ENCODE data around the gene TRIM26. TPM values are rescaled to one million over a fixed set of nuclear protein-coding genes. Genes with fewer than 3 reads are reported as not detected.

Gene TRIM26
- polyA plus RNA-seq, 1 donor, result 58.2 TPM

GRCh38 chr6:30160785-30161531 is 52.2 kb downstream of the TRIM26 start, which contains the start of gene TRIM10:
Gene TRIM10, minus strand, starts transcription at chr6:30161211. Its CDS starts 353 bp downstream, at chr6:30160858.
- WGBS (ENCODE audit: insufficient coverage, low lambda C conversion rate), result 80% methylated on average over 1 of the region's 4 CpGs
- no peak within 1 kb of the TSS for H3K27ac ChIP-seq (ENCODE audit: low read length)
- H3K36me3 ChIP-seq (ENCODE audit: control insufficient read depth, insufficient read depth, low read length), result no peaks in the 10 kb centered on the region
- peaks cover 19% of the 10 kb centered on the region for H3K4me1 ChIP-seq (ENCODE audit: control insufficient read depth, insufficient read depth, low read length)
- no peak within 1 kb of the TSS for H3K4me3 ChIP-seq (ENCODE audit: low read length)
- peaks cover 5% of the 10 kb centered on the region for H3K9me3 ChIP-seq (ENCODE audit: control insufficient read depth, low read depth, low read length)
- H3K27me3 ChIP-seq (ENCODE audit: control insufficient read depth, insufficient read depth, low read length), result no peaks in the 10 kb centered on the region
- DNase-seq, result no peak

- Histone ChIP-seq H3K4me3 (ENCODE audit: low read length) (no peak overlapping the region), H3K4me1 (ENCODE audit: control insufficient read depth, insufficient read depth, low read length) (peaks cover 24% of the 10 kb centered on the region), H3K27ac (ENCODE audit: low read length) (no peak overlapping the region), H3K36me3 (ENCODE audit: control insufficient read depth, insufficient read depth, low read length) (no peaks in the 10 kb centered on the region), H3K27me3 (ENCODE audit: control insufficient read depth, insufficient read depth, low read length) (no peaks in the 10 kb centered on the region), H3K9me3 (ENCODE audit: control insufficient read depth, low read depth, low read length) (peaks cover 5% of the 10 kb centered on the region)
- no CpG with 5 or more reads among the region's 17 CpGs for WGBS (ENCODE audit: insufficient coverage, low lambda C conversion rate)
- no peak for DNase-seq
Observed at GRCh38 chr6:30160008-30160784, 53.0 kb downstream of the TRIM26 start.

- no peak overlapping the region for H3K4me3 ChIP-seq (ENCODE audit: low read length)
- no peak overlapping the region for H3K27ac ChIP-seq (ENCODE audit: low read length)
- H3K36me3 ChIP-seq (ENCODE audit: control insufficient read depth, insufficient read depth, low read length), result no peaks in the 10 kb centered on the region
- WGBS (ENCODE audit: insufficient coverage, low lambda C conversion rate), result no CpG with 5 or more reads among the region's 3 CpGs
- no peak for DNase-seq
- peaks cover 34% of the 10 kb centered on the region for H3K4me1 ChIP-seq (ENCODE audit: control insufficient read depth, insufficient read depth, low read length)
- H3K9me3 ChIP-seq (ENCODE audit: control insufficient read depth, low read depth, low read length), result peaks cover 2% of the 10 kb centered on the region
- no peaks in the 10 kb centered on the region for H3K27me3 ChIP-seq (ENCODE audit: control insufficient read depth, insufficient read depth, low read length)
Observed at GRCh38 chr6:30158475-30159040, 54.6 kb downstream of the TRIM26 start.

- H3K4me1 ChIP-seq (ENCODE audit: control insufficient read depth, insufficient read depth, low read length), result peaks cover 39% of the 10 kb centered on the region
- no peak overlapping the region for H3K27ac ChIP-seq (ENCODE audit: low read length)
- H3K9me3 ChIP-seq (ENCODE audit: control insufficient read depth, low read depth, low read length), result no peaks in the 10 kb centered on the region
- H3K4me3 ChIP-seq (ENCODE audit: low read length), result no peak overlapping the region
- no peaks in the 10 kb centered on the region for H3K36me3 ChIP-seq (ENCODE audit: control insufficient read depth, insufficient read depth, low read length)
- WGBS (ENCODE audit: insufficient coverage, low lambda C conversion rate), result 100% methylated on average over 1 of the region's 2 CpGs
- no peaks in the 10 kb centered on the region for H3K27me3 ChIP-seq (ENCODE audit: control insufficient read depth, insufficient read depth, low read length)
- DNase-seq, result no peak
Observed at GRCh38 chr6:30157999-30158398, 55.2 kb downstream of the TRIM26 start.

- H3K4me3 ChIP-seq (ENCODE audit: low read length), result no peak overlapping the region
- no peaks in the 10 kb centered on the region for H3K27me3 ChIP-seq (ENCODE audit: control insufficient read depth, insufficient read depth, low read length)
- H3K4me1 ChIP-seq (ENCODE audit: control insufficient read depth, insufficient read depth, low read length), result peaks cover 42% of the 10 kb centered on the region
- no peaks in the 10 kb centered on the region for H3K9me3 ChIP-seq (ENCODE audit: control insufficient read depth, low read depth, low read length)
- no peaks in the 10 kb centered on the region for H3K36me3 ChIP-seq (ENCODE audit: control insufficient read depth, insufficient read depth, low read length)
- no peak overlapping the region for H3K27ac ChIP-seq (ENCODE audit: low read length)
- no peak for DNase-seq
Observed at GRCh38 chr6:30157581-30157980, 55.6 kb downstream of the TRIM26 start.

GRCh38 chr6:30156774-30157173 is 56.4 kb downstream of the TRIM26 start:
- no peak for DNase-seq
- Histone ChIP-seq H3K4me3 (ENCODE audit: low read length) (no peak overlapping the region), H3K27me3 (ENCODE audit: control insufficient read depth, insufficient read depth, low read length) (no peaks in the 10 kb centered on the region), H3K4me1 (ENCODE audit: control insufficient read depth, insufficient read depth, low read length) (peaks cover 47% of the 10 kb centered on the region), H3K9me3 (ENCODE audit: control insufficient read depth, low read depth, low read length) (no peaks in the 10 kb centered on the region), H3K36me3 (ENCODE audit: control insufficient read depth, insufficient read depth, low read length) (no peaks in the 10 kb centered on the region), H3K27ac (ENCODE audit: low read length) (peak overlapping the region; percentile 98)
- 72% methylated on average over 5 of the region's 9 CpGs for WGBS (ENCODE audit: insufficient coverage, low lambda C conversion rate)

GRCh38 chr6:30156262-30156599 is 57.0 kb downstream of the TRIM26 start:
- peak overlapping the region; percentile 98 for H3K27ac ChIP-seq (ENCODE audit: low read length)
- peaks cover 52% of the 10 kb centered on the region for H3K4me1 ChIP-seq (ENCODE audit: control insufficient read depth, insufficient read depth, low read length)
- H3K36me3 ChIP-seq (ENCODE audit: control insufficient read depth, insufficient read depth, low read length), result no peaks in the 10 kb centered on the region
- H3K9me3 ChIP-seq (ENCODE audit: control insufficient read depth, low read depth, low read length), result no peaks in the 10 kb centered on the region
- H3K4me3 ChIP-seq (ENCODE audit: low read length), result no peak overlapping the region
- no CpG with 5 or more reads among the region's 4 CpGs for WGBS (ENCODE audit: insufficient coverage, low lambda C conversion rate)
- peak; percentile 88 to 95 for DNase-seq
- H3K27me3 ChIP-seq (ENCODE audit: control insufficient read depth, insufficient read depth, low read length), result no peaks in the 10 kb centered on the region

GRCh38 chr6:30155520-30156261 is 57.5 kb downstream of the TRIM26 start:
- no peak for DNase-seq
- WGBS (ENCODE audit: insufficient coverage, low lambda C conversion rate), result no CpG with 5 or more reads among the region's 2 CpGs
- Histone ChIP-seq H3K27me3 (ENCODE audit: control insufficient read depth, insufficient read depth, low read length) (no peaks in the 10 kb centered on the region), H3K4me3 (ENCODE audit: low read length) (no peak overlapping the region), H3K4me1 (ENCODE audit: control insufficient read depth, insufficient read depth, low read length) (peaks cover 58% of the 10 kb centered on the region), H3K27ac (ENCODE audit: low read length) (peak overlapping the region; percentile 98), H3K9me3 (ENCODE audit: control insufficient read depth, low read depth, low read length) (no peaks in the 10 kb centered on the region), H3K36me3 (ENCODE audit: control insufficient read depth, insufficient read depth, low read length) (no peaks in the 10 kb centered on the region)

- DNase-seq, result peak; percentile 84 to 94
- no peaks in the 10 kb centered on the region for H3K9me3 ChIP-seq (ENCODE audit: control insufficient read depth, low read depth, low read length)
- peaks cover 59% of the 10 kb centered on the region for H3K4me1 ChIP-seq (ENCODE audit: control insufficient read depth, insufficient read depth, low read length)
- no CpG with 5 or more reads among the region's 12 CpGs for WGBS (ENCODE audit: insufficient coverage, low lambda C conversion rate)
- no peaks in the 10 kb centered on the region for H3K27me3 ChIP-seq (ENCODE audit: control insufficient read depth, insufficient read depth, low read length)
- H3K4me3 ChIP-seq (ENCODE audit: low read length), result no peak overlapping the region
- no peaks in the 10 kb centered on the region for H3K36me3 ChIP-seq (ENCODE audit: control insufficient read depth, insufficient read depth, low read length)
- H3K27ac ChIP-seq (ENCODE audit: low read length), result peak overlapping the region; percentile 98
Observed at GRCh38 chr6:30154709-30155519, 58.3 kb downstream of the TRIM26 start.

All from large intestine (tissue), 3 donors.